HEK293 (cell line): Measurements from ENCODE around the gene HEATR9.
A peak's percentile ranks its signal among the peaks of the same experiment; 100 is the strongest.

Experiments used
- CTCF ChIA-PET: fragments of 350-600 bp; formaldehyde crosslinking; extraction: SDS; loops from one replicate; lab custom pipeline; 2021; ENCODE audit warnings: antibody characterized with exemption; lab: Yijun Ruan, JAX
- POLR2A ChIA-PET: fragments of 300-600 bp; formaldehyde crosslinking; extraction: SDS; loops from one replicate; lab custom pipeline; 2020; ENCODE audit warnings: antibody characterized with exemption, inconsistent platforms; lab: Yijun Ruan, JAX
- H3K27ac ChIP-seq: fragments of 200-500 bp; sonication (Bioruptor generic); 2 replicates; pipeline ENCODE4 v1.5.1; 2014; ENCODE audit warnings: low read depth, low read length, control low read depth, inconsistent platforms; ENCODE audit errors: extremely low read depth
- H3K36me3 ChIP-seq, 2 experiments: fragments of 200-500 bp in 1 of 2; sonication (Bioruptor generic) in 1 of 2; 1 replicate in 1 of 2; 2 replicates in 1 of 2; pipeline ENCODE4 v1.5.1; 2014 to 2017; ENCODE audit warnings: inconsistent platforms in 2 of 2, low read length in 2 of 2; ENCODE audit not compliant: control insufficient read depth in 2 of 2, insufficient read depth in 1 of 2
- H3K4me1 ChIP-seq: fragments of 200-500 bp; sonication (Bioruptor generic); 2 replicates; pipeline ENCODE4 v1.5.1; 2014; ENCODE audit warnings: mild to moderate bottlenecking, low read length, inconsistent platforms; ENCODE audit not compliant: control insufficient read depth, insufficient read depth
- H3K4me3 ChIP-seq: 2 replicates; pipeline ENCODE4 v1.5.1; 2011; ENCODE audit warnings: low read depth, mild to moderate bottlenecking, control low read depth, low read length, moderate library complexity
- H3K9me3 ChIP-seq: fragments of 200-500 bp; sonication (Bioruptor generic); 2 replicates; pipeline ENCODE4 v1.5.1; 2014; ENCODE audit warnings: low read depth, low read length, inconsistent platforms; ENCODE audit not compliant: control insufficient read depth, insufficient read depth
- FEZF1 ChIP-seq: fragments of 450-650 bp; formaldehyde crosslinking; IDR thresholded peaks from 2 replicates; pipeline ENCODE4 v1.5.1; 2016; ENCODE audit warnings: missing biosample characterization, missing genetic modification characterization
- IKZF3 ChIP-seq: fragments of 450-650 bp; IDR thresholded peaks from 2 replicates; pipeline ENCODE4 v1.5.0; 2018; ENCODE audit warnings: missing biosample characterization, mild to moderate bottlenecking, missing genetic modification characterization, moderate library complexity
- REPIN1 ChIP-seq: fragments of 450-650 bp; formaldehyde crosslinking; IDR thresholded peaks from 2 replicates; pipeline ENCODE4 v1.5.1; 2017; ENCODE audit warnings: missing biosample characterization, missing genetic modification characterization, low read depth
- WT1 ChIP-seq: fragments of 450-650 bp; formaldehyde crosslinking; IDR thresholded peaks from 2 replicates; pipeline ENCODE4 v1.5.1; 2016; ENCODE audit warnings: missing biosample characterization, missing genetic modification characterization
- YY2 ChIP-seq: fragments of 450-650 bp; formaldehyde crosslinking; IDR thresholded peaks from 2 replicates; pipeline ENCODE4 v1.5.1; 2016; ENCODE audit warnings: missing biosample characterization, missing genetic modification characterization
- ZBTB21 ChIP-seq: fragments of 450-650 bp; formaldehyde crosslinking; IDR thresholded peaks from 2 replicates; pipeline ENCODE4 v1.5.1; 2017; ENCODE audit warnings: missing biosample characterization, missing genetic modification characterization
- ZIC2 ChIP-seq: fragments of 450-650 bp; formaldehyde crosslinking; IDR thresholded peaks from 2 replicates; pipeline ENCODE4 v1.5.1; 2016; ENCODE audit warnings: missing biosample characterization, missing genetic modification characterization
- ZNF132 ChIP-seq: fragments of 450-650 bp; formaldehyde crosslinking; IDR thresholded peaks from 2 replicates; pipeline ENCODE4 v1.5.1; 2017; ENCODE audit warnings: missing biosample characterization, missing genetic modification characterization, borderline replicate concordance
- ZNF324 ChIP-seq: fragments of 450-650 bp; formaldehyde crosslinking; IDR thresholded peaks from 2 replicates; pipeline ENCODE4 v1.5.1; 2016; ENCODE audit warnings: missing biosample characterization, missing genetic modification characterization
- ZNF391 ChIP-seq: fragments of 450-650 bp; formaldehyde crosslinking; IDR thresholded peaks from 2 replicates; pipeline ENCODE4 v1.5.1; 2016; ENCODE audit warnings: low read depth, missing biosample characterization, missing genetic modification characterization, borderline replicate concordance
- ZNF501 ChIP-seq: fragments of 450-650 bp; formaldehyde crosslinking; IDR thresholded peaks from 2 replicates; pipeline ENCODE4 v1.5.1; 2016; ENCODE audit warnings: missing biosample characterization, missing genetic modification characterization
- ZNF561 ChIP-seq: fragments of 450-650 bp; IDR thresholded peaks from 2 replicates; pipeline ENCODE4 v1.5.1; 2018; ENCODE audit warnings: missing biosample characterization, missing genetic modification characterization, borderline replicate concordance
- TF ChIP-seq, protein P1 (sequence below): fragments of 450-650 bp; formaldehyde crosslinking; IDR thresholded peaks from 2 replicates; pipeline ENCODE4 v1.5.1; 2017; ENCODE audit warnings: missing biosample characterization, missing genetic modification characterization
- TF ChIP-seq, protein P2 (sequence below): fragments of 450-650 bp; IDR thresholded peaks from 2 replicates; pipeline ENCODE4 v1.5.1; 2018; ENCODE audit warnings: missing biosample characterization, mild to moderate bottlenecking, missing genetic modification characterization

Gene HEATR9

DNA sequence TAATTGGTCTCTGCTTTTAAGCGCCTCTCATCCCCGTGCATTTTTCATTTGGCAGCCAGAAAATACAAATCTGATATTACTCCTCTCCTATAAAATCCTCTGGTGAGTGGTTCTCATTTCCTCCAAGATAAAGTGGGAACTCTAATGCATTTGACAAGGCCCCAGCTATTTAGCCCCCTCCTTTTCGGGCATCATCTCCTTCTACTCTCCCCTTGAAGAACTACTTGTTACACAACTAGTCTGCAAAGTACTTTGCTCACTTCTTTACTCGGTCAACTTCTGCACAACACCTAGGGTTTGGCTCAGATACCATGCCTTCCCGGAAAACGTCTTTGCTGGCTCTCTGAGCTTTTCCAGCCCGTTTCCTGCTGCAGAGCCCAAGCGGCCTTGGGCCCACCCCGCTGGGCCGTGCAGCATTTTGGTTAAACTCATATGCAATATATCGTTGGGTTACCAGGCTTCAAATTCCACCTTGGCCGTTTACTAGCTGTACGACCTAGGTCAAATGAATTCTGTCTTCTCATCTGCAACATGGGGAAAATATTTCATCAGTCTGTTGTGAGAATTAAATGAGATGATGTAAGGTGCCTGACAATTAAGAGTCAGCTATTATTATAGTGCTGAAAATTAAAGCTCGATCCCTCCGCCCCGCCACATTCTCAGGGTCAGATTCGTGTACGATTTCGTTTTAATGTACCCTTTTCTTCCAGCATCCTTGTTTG lies 60.3 kb downstream of the HEATR9 start (continued):
- 0 out of 2 replicates have a peak, but pooled peaks have one; percentile 23 for TF ChIP-seq ZNF561
- no peak for TF ChIP-seq ZNF501 (tag by site-specific recombination)
- TF ChIP-seq, protein P1, sequence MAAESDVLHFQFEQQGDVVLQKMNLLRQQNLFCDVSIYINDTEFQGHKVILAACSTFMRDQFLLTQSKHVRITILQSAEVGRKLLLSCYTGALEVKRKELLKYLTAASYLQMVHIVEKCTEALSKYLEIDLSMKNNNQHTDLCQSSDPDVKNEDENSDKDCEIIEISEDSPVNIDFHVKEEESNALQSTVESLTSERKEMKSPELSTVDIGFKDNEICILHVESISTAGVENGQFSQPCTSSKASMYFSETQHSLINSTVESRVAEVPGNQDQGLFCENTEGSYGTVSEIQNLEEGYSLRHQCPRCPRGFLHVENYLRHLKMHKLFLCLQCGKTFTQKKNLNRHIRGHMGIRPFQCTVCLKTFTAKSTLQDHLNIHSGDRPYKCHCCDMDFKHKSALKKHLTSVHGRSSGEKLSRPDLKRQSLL, result no peak
- 0 out of 2 replicates have a peak, but pooled peaks have one; percentile 3 for TF ChIP-seq ZIC2
- TF ChIP-seq, protein P2, sequence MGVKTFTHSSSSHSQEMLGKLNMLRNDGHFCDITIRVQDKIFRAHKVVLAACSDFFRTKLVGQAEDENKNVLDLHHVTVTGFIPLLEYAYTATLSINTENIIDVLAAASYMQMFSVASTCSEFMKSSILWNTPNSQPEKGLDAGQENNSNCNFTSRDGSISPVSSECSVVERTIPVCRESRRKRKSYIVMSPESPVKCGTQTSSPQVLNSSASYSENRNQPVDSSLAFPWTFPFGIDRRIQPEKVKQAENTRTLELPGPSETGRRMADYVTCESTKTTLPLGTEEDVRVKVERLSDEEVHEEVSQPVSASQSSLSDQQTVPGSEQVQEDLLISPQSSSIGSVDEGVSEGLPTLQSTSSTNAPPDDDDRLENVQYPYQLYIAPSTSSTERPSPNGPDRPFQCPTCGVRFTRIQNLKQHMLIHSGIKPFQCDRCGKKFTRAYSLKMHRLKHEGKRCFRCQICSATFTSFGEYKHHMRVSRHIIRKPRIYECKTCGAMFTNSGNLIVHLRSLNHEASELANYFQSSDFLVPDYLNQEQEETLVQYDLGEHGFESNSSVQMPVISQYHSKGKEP (tag by site-specific recombination), result no peak

DNA sequence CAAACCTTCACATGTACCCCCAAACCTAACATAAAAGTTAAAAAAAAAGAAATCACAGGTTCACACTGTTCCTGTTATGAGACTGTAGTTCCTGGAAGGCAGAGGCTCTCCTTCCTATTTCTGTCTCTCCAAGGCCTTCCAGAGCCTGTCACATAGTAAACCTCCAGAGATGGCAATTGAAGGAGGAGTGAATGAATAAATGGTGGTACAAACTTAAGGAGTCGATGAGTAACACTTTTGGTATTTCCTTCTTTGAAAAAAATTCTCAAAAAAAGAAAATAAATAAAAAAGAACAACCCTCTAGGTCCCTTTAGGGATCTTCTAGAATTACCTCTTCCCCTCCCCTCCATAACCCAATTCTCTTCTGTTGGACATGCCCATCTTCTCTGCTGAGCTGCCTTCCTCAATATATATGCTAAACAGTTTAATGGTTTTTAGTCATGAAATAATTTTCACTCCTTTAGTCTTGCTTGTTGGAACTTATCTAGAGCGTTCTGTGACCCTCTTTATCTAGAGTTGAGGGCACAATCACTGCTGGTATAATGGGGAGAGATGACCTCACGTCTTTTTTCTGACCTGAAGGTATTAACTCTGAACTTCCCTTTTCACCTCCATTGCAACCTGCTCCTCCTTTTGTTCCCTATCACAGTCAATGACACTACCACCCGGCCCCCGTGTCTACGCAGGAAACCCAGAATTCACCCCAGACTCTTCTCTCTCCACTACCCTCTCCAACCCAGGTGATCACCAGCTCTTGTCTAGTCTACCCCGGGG lies 61.1 kb downstream of the HEATR9 start:
- H3K9me3 ChIP-seq, result no peaks in the 10 kb centered on the region
- peak overlapping the region; percentile 96; the same call in 1 of the 2 replicates for H3K27ac ChIP-seq
- CTCF ChIA-PET, result interaction anchor here (0.5 to 5.8 kb wide), 21 partner anchors 11 to 321 kb away, joined by 3 to 118 read pairs (median 5); partner anchors contain the start of genes MMP28 and PEX12
- POLR2A ChIA-PET, result interaction anchor here (1.4 to 3.2 kb wide), 7 partner anchors 11 to 434 kb away, joined by 4 to 85 read pairs (median 14); partner anchors contain the start of genes MMP28, PEX12 and SLFN11
- peaks cover 9 to 19% of the 10 kb centered on the region in 2 experiments for H3K36me3 ChIP-seq
- H3K4me1 ChIP-seq, result peaks cover 13% of the 10 kb centered on the region
- H3K4me3 ChIP-seq, result no peak overlapping the region
- TF ChIP-seq ZNF391 (tag by site-specific recombination), result no peak
- TF ChIP-seq WT1 (tag by site-specific recombination), result no peak
- TF ChIP-seq REPIN1, result no peak
- TF ChIP-seq FEZF1 (tag by site-specific recombination), result no peak
- TF ChIP-seq IKZF3 (tag by site-specific recombination), result no peak
- no peak for TF ChIP-seq ZNF132 (tag by site-specific recombination)
- no peak for TF ChIP-seq ZBTB21 (tag by site-specific recombination)
- TF ChIP-seq ZNF324 (tag by site-specific recombination), result no peak
- TF ChIP-seq YY2, result no peak
